Prostate gland (tissue), 2 donors: ENCODE results near the gene PTPRT.

Experiments used
- POLR2A ChIP-seq: fragments of 450-650 bp; IDR thresholded peaks from one replicate; pipeline ENCODE4 v1.6.1; 2016; ENCODE audit warnings: antibody characterized with exemption, mild to moderate bottlenecking
- TF ChIP-seq, protein P1 (sequence below), 4 experiments: fragments of 200-600 bp in 2 of 4; fragments of 450-650 bp in 2 of 4; sonication (generic) in 2 of 4; IDR thresholded peaks; 1 replicate in 3 of 4; 2 replicates in 1 of 4; pipeline ENCODE4 v1.5.1; 2016 to 2019; ENCODE audit warnings: antibody characterized with exemption in 4 of 4, mild to moderate bottlenecking in 2 of 4, moderate library complexity in 2 of 4

- TF ChIP-seq, protein P1, sequence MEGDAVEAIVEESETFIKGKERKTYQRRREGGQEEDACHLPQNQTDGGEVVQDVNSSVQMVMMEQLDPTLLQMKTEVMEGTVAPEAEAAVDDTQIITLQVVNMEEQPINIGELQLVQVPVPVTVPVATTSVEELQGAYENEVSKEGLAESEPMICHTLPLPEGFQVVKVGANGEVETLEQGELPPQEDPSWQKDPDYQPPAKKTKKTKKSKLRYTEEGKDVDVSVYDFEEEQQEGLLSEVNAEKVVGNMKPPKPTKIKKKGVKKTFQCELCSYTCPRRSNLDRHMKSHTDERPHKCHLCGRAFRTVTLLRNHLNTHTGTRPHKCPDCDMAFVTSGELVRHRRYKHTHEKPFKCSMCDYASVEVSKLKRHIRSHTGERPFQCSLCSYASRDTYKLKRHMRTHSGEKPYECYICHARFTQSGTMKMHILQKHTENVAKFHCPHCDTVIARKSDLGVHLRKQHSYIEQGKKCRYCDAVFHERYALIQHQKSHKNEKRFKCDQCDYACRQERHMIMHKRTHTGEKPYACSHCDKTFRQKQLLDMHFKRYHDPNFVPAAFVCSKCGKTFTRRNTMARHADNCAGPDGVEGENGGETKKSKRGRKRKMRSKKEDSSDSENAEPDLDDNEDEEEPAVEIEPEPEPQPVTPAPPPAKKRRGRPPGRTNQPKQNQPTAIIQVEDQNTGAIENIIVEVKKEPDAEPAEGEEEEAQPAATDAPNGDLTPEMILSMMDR (IDR thresholded peaks at IDR 0.05): no peak
- no peak for TF ChIP-seq POLR2A
Measured at GRCh38 chr20:42775037-42775436, 414.7 kb downstream of the PTPRT start.
